BLaER1 treated with 17β-estradiol and CSF1 and Interleukin-3, amounts not matched to agents 10 nM and 100 nM (cell line): ENCODE results near the gene CDCA4.

Source experiments
- H3K27ac ChIP-seq, 11 experiments: shearing (Covaris generic); formaldehyde crosslinking; 2 replicates each; pipeline ENCODE4 v1.8.1; 2022
- H3K27me3 ChIP-seq, 11 experiments: shearing (Covaris generic); formaldehyde crosslinking; 2 replicates each; pipeline ENCODE4 v1.8.1; 2022
- H3K36me3 ChIP-seq, 11 experiments: shearing (Covaris generic); formaldehyde crosslinking; 2 replicates each; pipeline ENCODE4 v1.8.1; 2022
- H3K4me1 ChIP-seq, 10 experiments: shearing (Covaris generic); formaldehyde crosslinking; 2 replicates each; pipeline ENCODE4 v1.8.1; 2022
- H3K4me2 ChIP-seq, 11 experiments: shearing (Covaris generic); formaldehyde crosslinking; 2 replicates each; pipeline ENCODE4 v1.8.1; 2022
- H3K4me3 ChIP-seq, 10 experiments: shearing (Covaris generic); formaldehyde crosslinking; 2 replicates each; pipeline ENCODE4 v1.8.1; 2022
- H3K9ac ChIP-seq, 11 experiments: shearing (Covaris generic); formaldehyde crosslinking; 2 replicates each; pipeline ENCODE4 v1.8.1; 2022
- H3K9me3 ChIP-seq, 11 experiments: shearing (Covaris generic); formaldehyde crosslinking; replicated peaks in 1 of 11; 2 replicates each; pipeline ENCODE4 v1.8.1; 2022
- H4K20me1 ChIP-seq, 11 experiments: shearing (Covaris generic); formaldehyde crosslinking; 2 replicates each; pipeline ENCODE4 v1.8.1; 2022
- Cebpa-rat ChIP-seq, 11 experiments: shearing (Covaris generic); IDR thresholded peaks; 2 replicates each; pipeline ENCODE4 v1.8.1; 2022

The CDCA4 gene

GRCh38 chr14:104972301-104973134 lies 48.4 kb downstream of the CDCA4 start:
- H3K4me1 ChIP-seq = peaks cover 48 to 73% (median 59%) of the 10 kb centered on the region in 10 experiments
- H3K9ac ChIP-seq = peak overlapping the region in 3 of 11 experiments; percentile 13 to 41 (median 17); a peak in 3 of 22 replicates
- no peak overlapping the region for H3K27ac ChIP-seq
- TF ChIP-seq Cebpa-rat (IDR thresholded peaks at IDR 0.05) = no peak
- no peaks in the 10 kb centered on the region for H3K9me3 ChIP-seq
- peak overlapping the region in 8 of 11 experiments; percentile 6 to 48 (median 33); a peak in 14 of 22 replicates for H3K4me2 ChIP-seq
- H3K36me3 ChIP-seq = no peaks in the 10 kb centered on the region
- H4K20me1 ChIP-seq = peaks cover 0 to 52% (median 10%) of the 10 kb centered on the region in 11 experiments; a peak in 11 of 22 replicates
- no peak overlapping the region for H3K4me3 ChIP-seq
- peaks cover 0 to 24% (median 0%) of the 10 kb centered on the region in 11 experiments; a peak in 6 of 22 replicates for H3K27me3 ChIP-seq

GRCh38 chr14:104971447-104972240 lies 49.2 kb downstream of the CDCA4 start:
- Histone ChIP-seq H3K36me3 (no peaks in the 10 kb centered on the region), H3K9ac (peak overlapping the region in 1 of 11 experiments; percentile 12; a peak in 1 of 22 replicates), H3K4me3 (no peak overlapping the region), H3K9me3 (no peaks in the 10 kb centered on the region), H3K4me1 (peaks cover 48 to 73% (median 59%) of the 10 kb centered on the region in 10 experiments), H4K20me1 (peaks cover 0 to 43% (median 4%) of the 10 kb centered on the region in 11 experiments; a peak in 10 of 22 replicates), H3K27me3 (peaks cover 0 to 26% (median 0%) of the 10 kb centered on the region in 11 experiments; a peak in 5 of 22 replicates), H3K4me2 (peak overlapping the region in 4 of 11 experiments; percentile 3 to 36 (median 33); a peak in 3 of 22 replicates), H3K27ac (no peak overlapping the region)
- no peak for TF ChIP-seq Cebpa-rat (IDR thresholded peaks at IDR 0.05)

- peak overlapping the region in 1 of 11 experiments; percentile 55; a peak in 1 of 22 replicates for H3K9ac ChIP-seq
- H4K20me1 ChIP-seq = peaks cover 0 to 36% (median 0%) of the 10 kb centered on the region in 11 experiments; a peak in 6 of 22 replicates
- H3K27ac ChIP-seq = no peak overlapping the region
- H3K27me3 ChIP-seq = peaks cover 0 to 26% (median 0%) of the 10 kb centered on the region in 11 experiments; a peak in 5 of 22 replicates
- no peak overlapping the region for H3K4me3 ChIP-seq
- no peak for TF ChIP-seq Cebpa-rat (IDR thresholded peaks at IDR 0.05)
- no peaks in the 10 kb centered on the region for H3K36me3 ChIP-seq
- H3K9me3 ChIP-seq = no peaks in the 10 kb centered on the region
- H3K4me1 ChIP-seq = peaks cover 38 to 65% (median 56%) of the 10 kb centered on the region in 10 experiments
- H3K4me2 ChIP-seq = peak overlapping the region in 5 of 11 experiments; percentile 13 to 59 (median 48); a peak in 6 of 22 replicates
Measured at GRCh38 chr14:104970231-104971068, 50.4 kb downstream of the CDCA4 start.

GRCh38 chr14:104969741-104970230 lies 51.1 kb downstream of the CDCA4 start:
- Histone ChIP-seq H3K4me3 (no peak overlapping the region), H3K36me3 (no peaks in the 10 kb centered on the region), H3K9ac (no peak overlapping the region), H3K9me3 (no peaks in the 10 kb centered on the region), H3K27ac (no peak overlapping the region), H4K20me1 (peaks cover 0 to 31% (median 0%) of the 10 kb centered on the region in 11 experiments; a peak in 3 of 22 replicates), H3K27me3 (peaks cover 0 to 26% (median 0%) of the 10 kb centered on the region in 11 experiments; a peak in 5 of 22 replicates), H3K4me1 (peaks cover 37 to 63% (median 55%) of the 10 kb centered on the region in 10 experiments), H3K4me2 (peak overlapping the region in 5 of 11 experiments; percentile 13 to 87 (median 52); a peak in 5 of 22 replicates)
- TF ChIP-seq Cebpa-rat (IDR thresholded peaks at IDR 0.05) = no peak

- Histone ChIP-seq H3K27ac (0 out of 22 replicates have a peak overlapping the region, but pooled peaks of 1 of the 11 experiments have one; percentile 0), H3K4me2 (peak overlapping the region; percentile 74 to 95 (median 88)), H3K27me3 (peaks cover 0 to 26% (median 0%) of the 10 kb centered on the region in 11 experiments; a peak in 5 of 22 replicates), H3K9ac (peak overlapping the region in 4 of 11 experiments; percentile 40 to 63 (median 54); a peak in 5 of 22 replicates), H4K20me1 (peaks cover 0 to 25% (median 0%) of the 10 kb centered on the region in 11 experiments; a peak in 3 of 22 replicates), H3K4me3 (peak overlapping the region in 2 of 10 experiments; percentile 24 to 50; a peak in 1 of 20 replicates), H3K4me1 (peaks cover 37 to 65% (median 55%) of the 10 kb centered on the region in 10 experiments), H3K36me3 (no peaks in the 10 kb centered on the region), H3K9me3 (no peaks in the 10 kb centered on the region)
- no peak for TF ChIP-seq Cebpa-rat (IDR thresholded peaks at IDR 0.05)
Measured at GRCh38 chr14:104968541-104969401, 52.1 kb downstream of the CDCA4 start.

GRCh38 chr14:104968153-104968527 lies 52.7 kb downstream of the CDCA4 start:
- H3K9ac ChIP-seq = peak overlapping the region in 6 of 11 experiments; percentile 38 to 63 (median 50); a peak in 7 of 22 replicates
- peaks cover 34 to 61% (median 52%) of the 10 kb centered on the region in 10 experiments for H3K4me1 ChIP-seq
- no peaks in the 10 kb centered on the region for H3K9me3 ChIP-seq
- H3K4me3 ChIP-seq = peak overlapping the region in 7 of 10 experiments; percentile 12 to 50 (median 27); a peak in 7 of 20 replicates
- no peak for TF ChIP-seq Cebpa-rat (IDR thresholded peaks at IDR 0.05)
- no peaks in the 10 kb centered on the region for H3K36me3 ChIP-seq
- H3K27me3 ChIP-seq = peaks cover 0 to 26% (median 0%) of the 10 kb centered on the region in 11 experiments; a peak in 5 of 22 replicates
- H3K4me2 ChIP-seq = peak overlapping the region; percentile 74 to 95 (median 88)
- H3K27ac ChIP-seq = no peak overlapping the region
- H4K20me1 ChIP-seq = peaks cover 0 to 25% (median 0%) of the 10 kb centered on the region in 11 experiments; a peak in 3 of 22 replicates
